Natural killer cell (primary cell): Measurements from ENCODE around the gene TMEM158. TPM values are rescaled to one million over a fixed set of nuclear protein-coding genes. Genes with fewer than 3 reads are reported as not detected.

Experiments
- ATAC-seq, 3 donors: fragments of 150-1000 bp in 2 of 3; fragments of 200-7000 bp in 1 of 3; cut with Tn5 transposase; 1 replicate in 1 of 3; 2 replicates in 2 of 3; pipeline ENCODE4 v1.10.0; 2021; ENCODE audit warnings: mild to moderate bottlenecking in 2 of 3, moderate library complexity in 2 of 3
- DNase-seq, 2 donors: peaks; one replicate each; pipeline versions ENCODE4 v3.0.0 to v3.0.0-alpha.2; 2013 to 2021; ENCODE audit warnings: mixed read lengths in 1 of 2
- H3K27ac ChIP-seq: one replicate; pipeline ENCODE4 v1.5.1; 2013; ENCODE audit warnings: mild to moderate bottlenecking, low read length
- H3K27me3 ChIP-seq: one replicate; pipeline ENCODE4 v1.6.1; 2013; ENCODE audit warnings: low read length; ENCODE audit not compliant: control insufficient read depth, insufficient read depth
- H3K36me3 ChIP-seq: one replicate; pipeline ENCODE4 v1.6.1; 2013; ENCODE audit warnings: low read length; ENCODE audit not compliant: control insufficient read depth, insufficient read depth
- H3K4me1 ChIP-seq: one replicate; pipeline ENCODE4 v1.6.1; 2013; ENCODE audit warnings: low read length; ENCODE audit not compliant: control insufficient read depth, insufficient read depth
- H3K4me3 ChIP-seq: one replicate; pipeline ENCODE4 v1.5.1; 2013; ENCODE audit warnings: low read length
- H3K9me3 ChIP-seq: one replicate; pipeline ENCODE4 v1.6.1; 2013; ENCODE audit warnings: low read length; ENCODE audit not compliant: control insufficient read depth, insufficient read depth
- H3K27ac Mint-ChIP-seq, 2 donors: one replicate each; pipeline ENCODE4 v1.8.0; 2022; ENCODE audit warnings: mild to moderate bottlenecking in 2 of 2, mixed read lengths in 2 of 2, moderate library complexity in 1 of 2
- H3K27me3 Mint-ChIP-seq, 2 donors: one replicate each; pipeline ENCODE4 v1.8.0; 2022; ENCODE audit warnings: low read depth in 2 of 2, mixed read lengths in 2 of 2
- H3K36me3 Mint-ChIP-seq: one replicate; pipeline ENCODE4 v1.8.0; 2022; ENCODE audit warnings: mixed read lengths
- H3K4me1 Mint-ChIP-seq, 2 donors: one replicate each; pipeline ENCODE4 v1.8.0; 2022; ENCODE audit warnings: mixed read lengths in 2 of 2
- H3K4me3 Mint-ChIP-seq: one replicate; pipeline ENCODE4 v1.8.0; 2022; ENCODE audit warnings: mild to moderate bottlenecking, moderate library complexity, mixed read lengths
- H3K9me3 Mint-ChIP-seq, 2 donors: one replicate each; pipeline ENCODE4 v1.8.0; 2022; ENCODE audit warnings: mixed read lengths in 2 of 2
- WGBS: methylation state at CpG from one replicate; pipeline ENCODE4 v1.1.7; 2013; ENCODE audit warnings: missing lambda C conversion rate; ENCODE audit not compliant: insufficient coverage; 5-methylcytosine and 5-hydroxymethylcytosine counted together
- intact Hi-C: fragments of 100-400 bp; cut with micrococcal nuclease; formaldehyde crosslinking; loops from one replicate; pipeline ENCODE4 v1.14.2; 2022
- total RNA-seq, 4 donors: library from RNA; stranded (reverse); fragments of 120-200 nt in 1 of 4; gene quantifications; one replicate each; pipeline versions ENCODE4 v1.2.3 to v1.2.4, GENCODE V29; 2013 to 2022
- TF ChIP-seq, protein P1 (sequence below): fragments of 200-600 bp; IDR thresholded peaks from one replicate; pipeline ENCODE4 v1.8.0; 2022; ENCODE audit warnings: antibody characterized with exemption

TMEM158 gene
- total RNA-seq, 3 donors from 2014 or later (not counting 1 experiment from before 2014, with no cell fraction given), result 0.40 to 0.47 TPM; not detected in 1

DNA sequence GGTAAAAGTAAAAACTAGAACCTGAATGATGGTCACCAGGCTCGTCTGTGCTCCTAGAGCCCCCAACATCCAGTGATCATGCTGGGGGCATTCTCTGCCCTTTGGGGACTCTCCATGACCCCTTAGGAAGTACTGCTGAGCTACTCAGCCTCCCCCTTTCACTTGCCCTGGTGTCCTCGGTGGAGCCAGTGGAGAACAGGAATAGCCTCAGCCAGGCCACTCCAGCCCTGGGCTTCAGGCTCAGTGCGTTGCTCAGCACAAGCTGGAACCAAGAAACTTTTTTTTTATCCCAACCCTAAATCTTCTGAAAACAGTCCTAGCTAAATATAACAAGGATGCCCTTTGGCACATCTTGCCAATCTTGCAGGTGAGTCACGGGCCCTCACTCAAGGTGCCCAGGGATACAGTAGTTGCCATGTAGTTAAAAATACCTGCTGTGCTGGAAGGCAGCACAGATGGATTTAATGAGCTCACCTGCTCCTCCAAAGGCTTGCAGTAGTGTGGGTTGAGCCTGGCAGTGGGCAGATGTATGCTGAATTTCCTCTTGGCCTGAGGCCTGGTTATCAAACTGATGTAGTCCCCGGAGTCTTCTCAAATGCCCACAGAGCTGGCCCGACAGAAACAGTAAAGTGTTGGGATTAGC is 46.9 kb upstream of the TMEM158 start:
- no peak overlapping the region for H3K27ac ChIP-seq

DNA sequence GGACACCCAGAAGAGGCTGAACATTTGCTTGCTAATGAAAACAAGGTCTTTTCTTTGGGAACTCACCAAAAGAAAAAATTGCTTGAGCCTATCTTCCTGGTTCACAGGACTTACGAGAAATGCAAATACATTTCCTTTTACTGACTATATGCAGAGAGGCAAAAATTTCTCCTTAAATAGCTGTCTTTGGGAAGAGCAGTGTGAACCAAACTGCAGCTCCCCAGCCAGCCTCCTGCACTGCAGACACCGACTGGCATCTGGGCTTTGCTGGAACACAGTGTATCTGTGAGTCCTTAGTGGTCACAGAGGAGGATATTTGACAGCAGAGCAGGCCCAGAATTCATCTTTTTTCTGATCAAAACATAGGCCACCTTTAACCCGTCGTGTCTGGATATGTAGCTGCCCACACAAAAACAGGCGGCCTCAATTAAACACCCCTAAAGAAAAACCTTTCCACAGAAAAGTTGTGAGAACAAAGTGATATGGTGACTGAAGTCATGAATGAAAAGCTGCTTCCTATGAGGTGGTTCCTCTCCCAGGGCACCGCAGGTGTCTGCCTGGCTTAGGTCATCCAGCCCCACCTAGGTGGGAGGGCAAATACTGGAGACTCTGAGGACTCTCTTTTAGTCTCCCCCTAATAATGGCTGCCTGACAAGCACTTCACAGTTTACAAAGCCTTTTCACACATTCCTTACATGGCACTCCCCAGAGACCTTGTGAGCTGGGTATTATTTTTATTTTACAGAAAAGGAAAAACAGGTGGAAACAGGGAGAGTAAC is 46.1 kb upstream of the TMEM158 start:
- Mint-ChIP-seq H3K4me1 (no peaks in the 10 kb centered on the region), H3K36me3 (peaks cover 1% of the 10 kb centered on the region), H3K27ac (no peak overlapping the region), H3K27me3 (peaks cover 21 to 53% of the 10 kb centered on the region in 2 donors), H3K9me3 (no peaks in the 10 kb centered on the region), H3K4me3 (no peak overlapping the region)
- ATAC-seq (no peak), DNase-seq (no peak)
- Histone ChIP-seq H3K27me3 (no peaks in the 10 kb centered on the region), H3K4me3 (no peak overlapping the region), H3K27ac (no peak overlapping the region), H3K9me3 (no peaks in the 10 kb centered on the region), H3K4me1 (no peaks in the 10 kb centered on the region), H3K36me3 (no peaks in the 10 kb centered on the region)
- intact Hi-C loops, result no loop called here
- TF ChIP-seq, protein P1, sequence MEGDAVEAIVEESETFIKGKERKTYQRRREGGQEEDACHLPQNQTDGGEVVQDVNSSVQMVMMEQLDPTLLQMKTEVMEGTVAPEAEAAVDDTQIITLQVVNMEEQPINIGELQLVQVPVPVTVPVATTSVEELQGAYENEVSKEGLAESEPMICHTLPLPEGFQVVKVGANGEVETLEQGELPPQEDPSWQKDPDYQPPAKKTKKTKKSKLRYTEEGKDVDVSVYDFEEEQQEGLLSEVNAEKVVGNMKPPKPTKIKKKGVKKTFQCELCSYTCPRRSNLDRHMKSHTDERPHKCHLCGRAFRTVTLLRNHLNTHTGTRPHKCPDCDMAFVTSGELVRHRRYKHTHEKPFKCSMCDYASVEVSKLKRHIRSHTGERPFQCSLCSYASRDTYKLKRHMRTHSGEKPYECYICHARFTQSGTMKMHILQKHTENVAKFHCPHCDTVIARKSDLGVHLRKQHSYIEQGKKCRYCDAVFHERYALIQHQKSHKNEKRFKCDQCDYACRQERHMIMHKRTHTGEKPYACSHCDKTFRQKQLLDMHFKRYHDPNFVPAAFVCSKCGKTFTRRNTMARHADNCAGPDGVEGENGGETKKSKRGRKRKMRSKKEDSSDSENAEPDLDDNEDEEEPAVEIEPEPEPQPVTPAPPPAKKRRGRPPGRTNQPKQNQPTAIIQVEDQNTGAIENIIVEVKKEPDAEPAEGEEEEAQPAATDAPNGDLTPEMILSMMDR, result no peak
- 78% methylated on average over 4 of the region's 6 CpGs for WGBS

More for the DNA sequence above, 46.9 kb upstream of the TMEM158 start:
- no peak overlapping the region for H3K27ac Mint-ChIP-seq
- no peaks in the 10 kb centered on the region for H3K4me1 Mint-ChIP-seq
- no peaks in the 10 kb centered on the region for H3K4me1 ChIP-seq
- no peaks in the 10 kb centered on the region for H3K36me3 ChIP-seq
- H3K27me3 ChIP-seq, result no peaks in the 10 kb centered on the region
- H3K36me3 Mint-ChIP-seq, result peaks cover 9% of the 10 kb centered on the region
- H3K27me3 Mint-ChIP-seq, result peaks cover 23 to 57% of the 10 kb centered on the region in 2 donors
- DNase-seq (no peak), ATAC-seq (no peak)
- intact Hi-C loops, result no loop called here
- H3K9me3 ChIP-seq, result no peaks in the 10 kb centered on the region
- no peaks in the 10 kb centered on the region for H3K9me3 Mint-ChIP-seq
- no peak overlapping the region for H3K4me3 Mint-ChIP-seq
- 89% methylated on average over 6 of the region's 6 CpGs for WGBS
- TF ChIP-seq, protein P1, result no peak
- no peak overlapping the region for H3K4me3 ChIP-seq

DNA sequence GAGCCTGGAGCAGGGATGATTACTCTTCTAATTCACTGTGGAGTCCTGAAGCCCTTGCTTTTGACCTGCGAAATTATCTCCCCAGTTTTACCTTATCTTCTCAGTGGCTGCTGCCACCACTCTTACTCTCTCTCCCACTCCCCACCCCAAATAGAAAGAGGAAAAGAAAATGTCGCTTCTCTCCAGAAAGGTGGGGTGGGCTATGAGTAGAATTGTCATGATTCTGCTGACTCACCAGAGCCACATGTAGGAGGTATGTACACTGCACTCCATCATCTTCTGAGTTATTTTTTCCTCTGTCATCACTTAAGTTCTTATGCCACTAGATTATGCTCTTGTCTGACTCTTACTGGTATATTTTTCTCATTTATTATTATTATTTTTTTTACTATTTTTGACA is 43.9 kb upstream of the TMEM158 start:
- Mint-ChIP-seq H3K4me3 (no peak overlapping the region), H3K27me3 (peaks cover 14 to 37% of the 10 kb centered on the region in 2 donors), H3K9me3 (no peaks in the 10 kb centered on the region), H3K4me1 (no peaks in the 10 kb centered on the region), H3K27ac (no peak overlapping the region), H3K36me3 (no peaks in the 10 kb centered on the region)
- no peak for ATAC-seq
- Histone ChIP-seq H3K36me3 (no peaks in the 10 kb centered on the region), H3K4me1 (no peaks in the 10 kb centered on the region), H3K27ac (no peak overlapping the region), H3K27me3 (no peaks in the 10 kb centered on the region), H3K9me3 (no peaks in the 10 kb centered on the region), H3K4me3 (no peak overlapping the region)
- DNase-seq, result no peak
- intact Hi-C loops, result no loop called here
- WGBS, result 71% methylated on average over 1 of the region's 2 CpGs
- TF ChIP-seq, protein P1, result no peak
